GM18519 (cell line): ENCODE results near the gene MCOLN2.
"Not testable (repeated sequence)": the region's sequence is repeated elsewhere in the genome, so short reads cannot be mapped to it uniquely, and the experiment has no call there.

Experiments
- ATAC-seq: cut with Tn5 transposase; IDR thresholded peaks from one replicate; pipeline ENCODE4 v1.9.1; 2021; ENCODE audit warnings: mild to moderate bottlenecking, moderate library complexity; ENCODE audit not compliant: unreplicated experiment, low FRiP score

The MCOLN2 gene

DNA sequence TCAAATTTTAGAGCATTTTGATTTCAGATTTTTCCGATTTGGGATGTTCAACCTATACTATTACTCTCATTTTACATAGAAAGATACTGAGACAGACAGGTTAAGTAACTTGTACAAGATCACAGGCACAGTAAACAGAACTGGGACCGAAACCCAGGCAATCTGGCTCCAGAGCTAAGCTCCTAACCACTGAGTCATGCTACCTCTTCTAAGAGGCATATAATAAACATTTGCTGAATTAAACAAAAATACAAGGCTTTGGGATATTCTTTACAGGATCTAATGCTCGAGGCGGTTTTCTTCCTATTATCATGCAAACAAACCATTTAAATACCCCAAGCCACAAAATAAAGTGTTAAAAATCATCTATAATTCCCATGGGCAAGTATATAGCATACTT is 50.3 kb downstream of the MCOLN2 start:
- ATAC-seq, result no peak

DNA sequence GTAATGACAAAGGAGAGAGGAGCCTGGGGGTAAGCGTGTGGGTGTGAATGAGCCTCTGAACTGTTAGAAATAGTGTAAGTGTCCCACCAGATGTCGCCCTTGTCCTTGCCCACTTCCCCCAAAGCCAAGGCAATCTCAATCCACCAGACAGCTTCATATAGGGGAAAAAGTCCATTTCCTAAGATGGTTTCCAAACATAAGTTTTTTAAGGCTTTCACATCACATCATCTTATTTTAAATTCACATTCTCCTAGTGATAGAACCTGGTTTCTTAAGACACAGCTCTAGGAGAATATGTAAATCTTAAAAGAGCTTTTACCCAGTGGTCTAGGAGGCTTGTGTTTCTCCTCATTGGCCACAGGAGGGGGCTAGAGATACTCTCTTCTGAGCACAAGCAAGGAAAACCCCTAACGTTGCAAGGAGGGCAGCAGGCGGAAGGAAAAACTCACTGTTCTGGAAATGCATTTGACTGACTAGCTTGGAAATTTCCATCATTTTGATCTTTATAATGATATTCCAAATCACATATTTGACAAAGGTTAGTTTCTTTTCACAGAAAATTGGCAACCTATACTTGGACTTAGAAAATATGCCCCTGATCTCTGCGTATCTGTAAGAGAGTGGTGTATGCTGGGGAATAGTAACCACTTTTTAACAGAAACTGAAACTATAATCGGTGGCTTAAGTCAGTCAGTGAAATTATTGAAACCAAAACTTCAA is 52.0 kb downstream of the MCOLN2 start:
- ATAC-seq, result peak; percentile 72

DNA sequence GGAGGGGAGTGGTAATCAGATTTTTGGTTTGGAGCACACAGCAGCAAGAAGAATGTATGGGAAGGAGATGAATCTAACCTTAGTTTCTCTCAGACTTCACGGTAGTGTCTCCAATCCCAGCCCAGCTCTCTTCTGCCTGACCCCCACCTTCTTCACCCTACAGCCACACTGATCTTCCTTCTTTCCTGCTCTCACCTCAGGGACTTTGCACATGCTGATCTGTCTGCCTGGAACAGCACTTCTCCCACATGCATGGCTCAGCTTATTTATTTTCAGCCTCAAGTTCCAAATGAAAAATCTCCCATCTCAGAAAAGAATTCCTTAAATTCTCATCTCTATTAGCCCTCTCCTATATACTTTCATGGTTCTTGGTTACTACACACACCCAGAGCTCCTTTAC is 55.1 kb downstream of the MCOLN2 start:
- ATAC-seq, result no peak

GRCh38 chr1:84940481-84940880 is 56.4 kb downstream of the MCOLN2 start:
- no peak for ATAC-seq

DNA sequence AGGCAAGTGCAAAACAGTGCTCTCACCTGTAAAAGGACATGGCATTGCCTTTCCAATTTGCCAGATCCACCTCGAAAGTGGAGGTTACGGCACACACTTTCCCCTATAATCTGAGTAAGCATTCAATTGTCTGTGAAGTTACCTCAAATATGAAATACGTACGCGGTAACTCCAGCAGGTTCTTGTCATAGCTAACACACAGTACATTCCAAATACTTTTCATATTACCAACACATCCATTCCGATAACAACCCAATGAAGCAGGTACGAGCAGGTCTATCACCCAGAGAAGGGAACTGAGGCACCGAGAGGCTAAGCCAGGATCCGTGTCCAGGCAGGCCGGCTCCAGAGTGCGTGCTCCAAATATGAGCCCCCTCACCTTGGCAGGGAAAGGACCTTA is 57.2 kb downstream of the MCOLN2 start:
- no peak for ATAC-seq

DNA sequence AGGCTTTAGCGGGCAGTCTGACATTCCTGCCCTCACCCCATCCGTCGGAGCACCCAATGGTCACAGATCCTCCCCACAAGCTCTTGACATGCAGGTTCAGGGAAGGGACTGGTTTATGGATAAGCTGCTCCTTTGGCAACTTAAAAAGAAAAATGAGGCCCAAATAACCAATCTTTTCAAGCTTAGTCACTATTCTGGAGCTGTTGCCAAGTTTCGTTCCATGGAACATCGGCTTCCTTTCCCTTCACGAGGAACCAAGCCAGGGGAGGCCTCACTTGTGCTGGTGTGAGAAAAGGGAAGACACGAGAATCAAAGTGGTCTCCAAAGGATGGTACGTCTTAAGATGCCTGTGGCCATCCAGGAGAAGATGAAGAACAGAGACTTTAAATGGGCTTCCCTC is 57.8 kb downstream of the MCOLN2 start:
- ATAC-seq, result no peak

DNA sequence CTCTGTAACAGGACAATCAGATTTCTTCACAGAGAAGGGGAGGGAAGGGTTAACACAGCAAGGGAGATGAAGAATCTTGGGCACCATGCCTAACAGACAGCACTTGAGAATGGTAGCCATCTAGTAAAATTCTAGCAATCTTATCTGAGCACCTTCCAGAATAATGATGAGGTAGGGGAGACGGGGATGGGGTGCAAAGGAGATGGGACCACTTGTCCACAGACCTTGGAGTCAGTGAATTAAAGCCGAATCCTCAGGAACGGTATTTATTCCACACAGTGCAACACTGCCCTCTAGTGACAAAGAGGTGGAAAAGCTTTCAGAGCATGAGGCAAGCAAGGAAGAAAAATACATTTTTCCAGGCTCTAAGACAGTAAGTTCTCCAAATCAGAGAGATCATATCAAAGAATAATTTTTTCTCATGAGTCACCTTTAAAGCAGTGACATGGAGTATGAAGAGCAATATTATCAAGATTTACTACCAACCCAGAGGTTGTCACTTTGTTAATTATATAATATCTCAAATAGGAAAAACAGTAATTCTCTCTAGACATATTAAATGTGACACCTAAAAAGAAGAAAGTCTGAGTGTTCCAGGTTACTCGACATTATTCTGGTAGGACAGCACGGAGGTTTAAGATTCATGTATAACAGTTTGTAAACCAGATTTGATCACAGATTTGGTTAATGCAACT is 60.6 kb downstream of the MCOLN2 start:
- no peak for ATAC-seq

DNA sequence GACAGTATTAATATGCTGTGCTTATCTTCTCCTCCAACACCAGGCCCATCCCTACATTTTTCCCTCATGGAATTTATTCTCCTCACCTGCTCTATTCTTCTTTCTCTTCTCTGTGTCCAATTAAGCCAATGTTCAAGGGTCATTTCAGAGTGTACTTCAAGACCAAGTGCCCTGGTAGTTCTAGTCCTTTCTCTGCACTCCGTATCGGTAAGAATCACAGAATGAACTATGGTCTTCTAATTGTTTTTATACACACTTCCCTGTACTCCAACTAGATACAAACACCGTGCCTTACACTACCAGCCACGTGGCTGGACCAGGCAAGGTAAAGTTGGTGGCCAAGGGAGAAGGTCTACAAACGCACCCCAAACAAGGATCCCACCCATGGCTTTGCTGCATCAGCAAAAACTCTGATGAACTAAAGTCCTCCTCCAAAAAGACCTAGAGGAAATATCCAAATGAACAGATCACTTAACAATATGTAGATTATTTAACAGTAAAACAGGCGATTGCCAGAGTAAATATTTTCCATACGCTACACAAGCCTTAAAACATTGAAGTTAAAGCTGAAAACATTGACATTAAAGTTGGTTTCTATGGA is 63.8 kb downstream of the MCOLN2 start:
- ATAC-seq, result no peak

DNA sequence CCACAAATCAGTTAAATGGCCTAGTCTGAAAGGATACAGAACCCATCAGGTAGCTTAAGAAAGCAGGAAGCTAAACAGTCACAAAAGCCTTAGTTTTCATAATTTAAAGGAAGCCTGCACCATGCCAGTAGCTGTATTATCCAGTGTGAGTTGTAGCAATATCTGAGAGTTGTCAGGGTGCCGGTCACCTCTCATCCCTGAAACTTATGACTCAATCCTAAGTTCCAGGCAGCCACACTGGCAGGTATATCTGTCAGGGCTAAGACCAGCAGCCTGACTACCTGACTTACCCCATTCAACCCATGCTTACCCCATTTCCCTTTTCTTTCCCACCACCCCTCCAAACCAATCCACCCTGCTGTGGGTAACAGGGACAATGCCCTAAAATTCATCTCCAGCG is 66.1 kb downstream of the MCOLN2 start:
- no peak for ATAC-seq

- ATAC-seq, result no peak
These were observed 66.6 kb downstream of the MCOLN2 start for GRCh38 chr1:84930329-84930728.

- ATAC-seq, result no peak
These were observed 67.3 kb downstream of the MCOLN2 start for GRCh38 chr1:84929581-84929980.

DNA sequence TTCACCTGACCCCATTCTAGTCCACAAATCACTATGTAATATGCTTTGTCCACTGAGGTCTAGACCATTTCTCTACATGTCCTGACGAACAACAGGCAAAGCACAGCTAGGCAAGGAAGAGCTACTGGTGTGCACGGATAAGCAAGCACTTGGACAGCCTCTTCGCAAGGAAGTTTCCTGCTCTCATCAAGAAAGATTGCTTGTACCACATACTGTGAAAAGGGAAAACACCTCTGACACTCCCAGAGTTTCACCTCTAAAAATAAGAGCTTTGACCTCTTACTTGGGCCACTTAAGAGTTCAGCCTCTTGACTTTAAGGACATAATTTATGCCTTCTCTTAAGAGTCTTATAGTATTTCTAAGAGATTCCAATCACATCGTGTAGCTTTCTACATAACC is 67.9 kb downstream of the MCOLN2 start:
- no peak for ATAC-seq

DNA sequence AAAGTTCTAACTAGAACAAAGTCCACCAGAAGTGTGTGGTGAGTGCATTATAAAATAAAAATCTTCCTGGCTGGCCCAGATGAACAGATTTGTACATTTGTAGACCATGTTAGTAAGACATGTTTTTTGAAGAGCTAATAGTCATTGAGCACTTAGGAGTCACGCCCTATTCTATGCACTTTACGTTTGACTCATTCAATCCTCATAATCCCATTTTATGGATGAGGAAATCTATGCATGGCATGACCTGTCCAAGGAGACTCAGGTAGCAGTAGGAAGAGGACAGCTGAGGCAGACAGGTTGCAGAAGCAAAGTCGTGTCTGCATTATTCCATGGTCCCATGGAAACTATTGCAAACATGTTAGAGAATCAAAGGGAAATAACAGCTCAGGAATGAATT is 73.6 kb downstream of the MCOLN2 start:
- ATAC-seq, result no peak

DNA sequence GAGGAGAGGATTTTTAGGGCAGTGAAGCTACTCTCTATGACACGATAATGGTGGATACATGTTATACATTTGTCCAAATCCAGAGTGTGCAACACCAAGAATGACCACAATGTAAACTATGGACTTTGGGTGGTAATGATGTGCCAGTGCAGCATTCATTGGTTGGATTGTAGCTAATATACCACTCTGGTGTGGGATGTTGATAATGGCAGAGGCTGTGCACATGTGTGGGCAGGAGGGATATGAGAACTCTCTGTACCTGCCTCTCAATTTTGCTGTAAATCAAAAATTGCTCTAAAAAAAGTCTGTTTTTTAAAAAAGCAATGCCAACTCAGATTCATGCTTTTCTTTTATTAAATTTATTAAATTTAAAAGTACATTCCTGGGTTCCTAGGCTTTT is 76.8 kb downstream of the MCOLN2 start:
- ATAC-seq, result no peak

DNA sequence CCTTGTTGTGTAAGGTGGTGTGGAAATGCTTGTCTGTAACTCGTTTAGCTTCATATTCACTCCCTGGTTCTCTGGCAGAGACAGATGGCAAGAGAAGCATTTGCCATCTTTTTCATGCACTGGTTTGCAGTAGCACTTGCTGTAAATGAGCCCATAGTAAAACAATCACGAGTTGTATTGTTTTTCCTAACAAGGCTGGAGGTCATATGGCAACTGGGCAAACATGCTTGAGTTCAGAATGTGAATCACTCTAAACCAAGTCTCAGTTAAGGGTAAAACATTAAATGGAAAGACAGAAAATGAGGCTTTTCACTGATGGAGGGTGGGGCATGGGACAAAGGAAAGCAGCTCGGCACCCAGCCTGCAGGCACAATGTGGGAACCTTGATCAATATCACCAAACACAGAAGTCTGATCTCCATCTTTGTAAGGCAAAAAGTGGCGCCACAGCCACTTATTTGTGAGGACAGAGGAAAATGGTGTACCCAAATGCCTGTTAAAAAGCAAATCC is 77.4 kb downstream of the MCOLN2 start:
- ATAC-seq, result no peak

- no peak for ATAC-seq
These were observed 78.1 kb downstream of the MCOLN2 start for GRCh38 chr1:84918726-84919336.

DNA sequence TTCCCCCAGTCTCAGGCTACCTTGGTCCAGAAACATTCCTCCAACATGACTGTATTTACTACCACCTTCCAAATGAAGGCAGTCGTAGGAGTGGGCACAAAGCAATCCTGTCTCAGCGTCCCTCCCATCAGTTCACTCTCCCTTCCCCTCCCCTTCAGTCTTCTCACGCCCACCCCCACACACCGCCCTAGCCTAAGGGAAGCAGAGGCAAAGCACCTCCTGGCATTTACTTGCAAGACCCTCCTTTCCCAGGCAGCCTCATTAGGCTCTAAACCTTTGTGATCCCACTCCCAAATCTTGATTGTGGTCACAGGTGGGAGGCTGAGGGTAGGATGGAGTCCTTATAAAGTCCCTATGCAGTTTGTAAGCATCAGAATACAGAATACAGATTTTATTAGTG is 80.0 kb downstream of the MCOLN2 start:
- ATAC-seq, result no peak

DNA sequence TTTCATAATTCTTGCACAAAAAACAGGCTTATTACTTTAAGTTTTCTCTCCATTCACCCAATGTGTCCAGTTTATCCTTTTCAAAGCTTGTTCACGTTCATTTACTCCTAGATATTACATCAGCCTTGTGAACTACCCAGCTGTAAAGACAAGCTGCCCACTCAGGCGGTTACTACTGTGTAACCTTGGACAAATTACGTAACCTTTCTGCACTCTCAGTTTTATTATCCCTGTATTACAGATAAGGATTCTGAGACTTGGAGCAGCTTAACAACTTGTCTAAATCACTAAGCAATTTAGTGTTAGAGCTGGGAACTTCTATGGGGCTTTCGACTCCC is 83.4 kb downstream of the MCOLN2 start:
- no peak for ATAC-seq

DNA sequence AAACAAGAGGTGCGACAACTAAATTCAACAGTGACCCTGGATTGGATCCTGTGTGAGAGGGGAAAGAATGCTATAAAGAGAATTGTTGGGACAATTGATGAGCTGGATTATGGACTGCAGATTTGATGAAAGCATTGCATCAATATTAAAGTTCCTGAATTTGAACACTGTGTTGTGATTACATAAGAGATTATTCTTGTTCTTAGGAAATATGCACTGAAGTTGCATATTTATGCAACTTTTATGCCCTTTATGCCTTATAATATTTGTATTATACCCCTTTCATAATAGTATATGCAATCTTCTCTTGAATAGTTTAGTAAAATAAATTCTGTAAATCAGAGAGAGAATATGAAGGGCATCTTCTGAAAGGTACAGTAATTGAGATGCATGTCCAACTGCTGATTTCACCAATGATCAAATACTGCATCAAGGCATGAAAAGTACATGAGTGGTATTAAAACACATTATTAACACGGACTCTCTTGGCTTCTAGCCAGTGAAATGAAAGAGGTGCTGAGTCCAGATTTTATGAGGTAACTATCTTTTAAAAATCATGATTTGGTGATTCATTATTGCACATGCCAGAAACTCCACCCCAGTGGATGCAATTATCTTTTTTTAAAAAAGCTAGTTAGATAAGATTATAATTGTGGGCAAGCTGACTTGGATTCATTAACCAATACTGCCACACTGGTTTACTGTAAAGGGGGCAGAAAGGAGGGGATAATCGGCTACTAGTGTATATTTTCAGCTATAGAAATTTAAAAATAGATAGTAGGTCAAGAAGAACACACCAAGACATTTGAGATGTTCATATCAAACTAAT is 84.0 kb downstream of the MCOLN2 start:
- ATAC-seq, result no peak

DNA sequence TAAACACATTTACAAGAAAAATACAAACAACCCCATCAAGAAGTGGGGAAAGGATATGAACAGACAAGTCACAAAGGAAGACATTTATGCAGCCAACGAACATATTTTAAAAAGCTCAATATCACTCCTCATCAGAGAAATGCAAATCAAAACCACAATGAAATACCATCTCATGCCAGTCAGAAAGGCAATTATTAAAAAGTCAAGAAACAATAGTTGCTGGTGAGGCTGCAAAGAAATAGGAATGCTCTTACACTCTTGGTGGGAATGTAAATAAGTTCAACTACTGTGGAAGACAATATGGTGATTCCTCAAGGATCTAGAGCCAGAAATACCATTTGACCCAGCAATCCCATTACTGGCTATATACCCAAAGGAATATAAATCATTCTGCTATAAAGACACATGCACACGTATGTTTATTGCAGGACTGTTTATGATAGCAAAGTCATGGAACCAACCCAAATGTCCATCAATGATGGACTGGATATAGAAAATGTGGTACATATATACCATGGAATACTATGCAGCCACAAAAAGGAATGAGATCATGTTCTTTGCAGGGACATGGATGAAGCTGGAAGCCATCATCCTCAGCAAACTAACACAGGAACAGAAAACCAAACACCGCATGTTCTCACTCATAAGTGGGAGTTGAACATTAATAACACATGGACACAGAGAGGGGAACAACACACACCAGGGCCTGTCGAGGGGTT is 88.0 kb downstream of the MCOLN2 start:
- not testable (repeated sequence) for ATAC-seq
